SU-DHL-6 (cell line): ENCODE measurements around the gene TRAPPC10.

ENCODE experiments used
- H2AFZ ChIP-seq: fragments of 200-600 bp; sonication (generic); 2 replicates; pipeline ENCODE4 v1.6.1; 2014; ENCODE audit warnings: low read depth, mild to moderate bottlenecking, moderate library complexity, mixed read lengths, antibody characterized with exemption, low read length; ENCODE audit not compliant: severe bottlenecking
- H3F3A ChIP-seq: fragments of 200-600 bp; shearing (Covaris generic); 2 replicates; pipeline ENCODE4 v1.6.0; 2016; ENCODE audit warnings: antibody characterized with exemption, mild to moderate bottlenecking; ENCODE audit not compliant: insufficient read depth
- H3K27ac ChIP-seq: fragments of 200-600 bp; sonication (generic); 2 replicates; pipeline ENCODE4 v1.5.1; 2016; ENCODE audit warnings: low read depth, mild to moderate bottlenecking, low read length, moderate library complexity, mixed read lengths
- H3K27me3 ChIP-seq: fragments of 200-600 bp; sonication (generic), shearing (Covaris generic); 2 replicates; pipeline ENCODE4 v1.6.0; 2014; ENCODE audit warnings: mild to moderate bottlenecking, low read length
- H3K36me3 ChIP-seq: fragments of 200-600 bp; sonication (generic); 2 replicates; pipeline ENCODE4 v1.6.1; 2014; ENCODE audit warnings: mild to moderate bottlenecking, low read length, mixed read lengths
- H3K4me2 ChIP-seq: fragments of 300-600, 200-600 bp; shearing (Covaris generic), sonication (generic); 2 replicates; pipeline ENCODE4 v1.6.0; 2014; ENCODE audit warnings: low read length, low read depth, mild to moderate bottlenecking; ENCODE audit not compliant: poor library complexity, severe bottlenecking
- H3K4me3 ChIP-seq: fragments of 200-600 bp; sonication (generic); 2 replicates; pipeline ENCODE4 v1.5.1; 2014; ENCODE audit warnings: antibody characterized with exemption, low read length, mild to moderate bottlenecking, mixed read lengths; ENCODE audit not compliant: insufficient read depth, poor library complexity, severe bottlenecking
- H3K79me2 ChIP-seq: fragments of 200-600 bp; sonication (generic); 2 replicates; pipeline ENCODE4 v1.6.1; 2014; ENCODE audit warnings: mild to moderate bottlenecking, low read length, moderate library complexity; ENCODE audit not compliant: insufficient read depth
- H3K9ac ChIP-seq: fragments of 200-600 bp; sonication (generic); 2 replicates; pipeline ENCODE4 v1.7.0; 2014; ENCODE audit warnings: mild to moderate bottlenecking, low read length
- H3K9me2 ChIP-seq: fragments of 200-600 bp; sonication (generic); replicated peaks from 2 replicates; pipeline ENCODE4 v1.6.1; 2014; ENCODE audit warnings: low read length; ENCODE audit not compliant: insufficient read depth
- H3K9me3 ChIP-seq: fragments of 200-600 bp; sonication (generic); 2 replicates; pipeline ENCODE4 v1.6.1; 2014; ENCODE audit warnings: low read length, mixed read lengths; ENCODE audit not compliant: insufficient read depth
- H4K20me1 ChIP-seq: fragments of 200-600 bp; sonication (generic); 2 replicates; pipeline ENCODE4 v1.6.1; 2014; ENCODE audit warnings: low read depth, mild to moderate bottlenecking, antibody characterized with exemption, low read length, moderate library complexity, mixed read lengths
- EZH2phosphoT487 ChIP-seq: fragments of 200-600 bp; sonication (generic), shearing (Covaris generic); conservative IDR thresholded peaks from 2 replicates; pipeline ENCODE4 v1.6.1; 2018; ENCODE audit warnings: mild to moderate bottlenecking, antibody characterized with exemption, low read length, moderate library complexity, mixed read lengths
- TF ChIP-seq, protein P1 (sequence below): fragments of 200-600 bp; sonication (generic); IDR thresholded peaks from one replicate; pipeline ENCODE4 v1.5.1; 2017; ENCODE audit warnings: antibody characterized with exemption, mild to moderate bottlenecking, low read length, moderate library complexity; ENCODE audit not compliant: insufficient read depth, poor library complexity, severe bottlenecking

TRAPPC10 gene

GRCh38 chr21:43993420-43993934 is 18.6 kb upstream of the TRAPPC10 start:
- Histone ChIP-seq H3K79me2 (no peaks in the 10 kb centered on the region), H3K9me3 (no peaks in the 10 kb centered on the region), H3K4me3 (no peak overlapping the region), H3K27ac (no peak overlapping the region), H3K9me2 (no peaks in the 10 kb centered on the region), H3F3A (no peaks in the 10 kb centered on the region), H3K4me2 (no peak overlapping the region), H3K27me3 (no peaks in the 10 kb centered on the region), H3K36me3 (no peaks in the 10 kb centered on the region), H2AFZ (no peak overlapping the region), H3K9ac (no peak overlapping the region), H4K20me1 (no peaks in the 10 kb centered on the region)
- TF ChIP-seq, protein P1, sequence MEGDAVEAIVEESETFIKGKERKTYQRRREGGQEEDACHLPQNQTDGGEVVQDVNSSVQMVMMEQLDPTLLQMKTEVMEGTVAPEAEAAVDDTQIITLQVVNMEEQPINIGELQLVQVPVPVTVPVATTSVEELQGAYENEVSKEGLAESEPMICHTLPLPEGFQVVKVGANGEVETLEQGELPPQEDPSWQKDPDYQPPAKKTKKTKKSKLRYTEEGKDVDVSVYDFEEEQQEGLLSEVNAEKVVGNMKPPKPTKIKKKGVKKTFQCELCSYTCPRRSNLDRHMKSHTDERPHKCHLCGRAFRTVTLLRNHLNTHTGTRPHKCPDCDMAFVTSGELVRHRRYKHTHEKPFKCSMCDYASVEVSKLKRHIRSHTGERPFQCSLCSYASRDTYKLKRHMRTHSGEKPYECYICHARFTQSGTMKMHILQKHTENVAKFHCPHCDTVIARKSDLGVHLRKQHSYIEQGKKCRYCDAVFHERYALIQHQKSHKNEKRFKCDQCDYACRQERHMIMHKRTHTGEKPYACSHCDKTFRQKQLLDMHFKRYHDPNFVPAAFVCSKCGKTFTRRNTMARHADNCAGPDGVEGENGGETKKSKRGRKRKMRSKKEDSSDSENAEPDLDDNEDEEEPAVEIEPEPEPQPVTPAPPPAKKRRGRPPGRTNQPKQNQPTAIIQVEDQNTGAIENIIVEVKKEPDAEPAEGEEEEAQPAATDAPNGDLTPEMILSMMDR: no peak
- TF ChIP-seq EZH2phosphoT487: no peak

DNA sequence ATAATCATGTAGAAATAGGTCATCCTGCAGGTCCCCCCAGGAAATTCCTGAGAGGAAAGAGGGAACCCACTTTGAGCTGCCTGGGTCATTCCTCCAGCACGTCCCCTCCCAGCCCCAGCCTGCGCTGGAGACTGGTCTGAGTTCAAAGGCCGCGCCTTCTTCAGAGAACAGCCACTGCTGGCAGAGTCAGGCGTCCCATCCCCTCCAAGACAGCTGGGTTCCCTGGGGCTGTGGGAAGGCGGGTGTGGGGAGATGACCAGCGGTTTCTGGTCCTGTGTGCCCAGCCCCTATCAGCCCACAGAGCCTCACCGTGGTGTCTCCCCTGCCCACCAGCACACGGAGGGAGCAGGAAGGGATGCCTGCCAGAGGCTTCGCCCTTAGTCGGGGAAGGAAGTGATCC is 18.0 kb upstream of the TRAPPC10 start:
- H4K20me1 ChIP-seq: no peaks in the 10 kb centered on the region
- no peak overlapping the region for H3K27ac ChIP-seq
- H3K36me3 ChIP-seq: no peaks in the 10 kb centered on the region

DNA sequence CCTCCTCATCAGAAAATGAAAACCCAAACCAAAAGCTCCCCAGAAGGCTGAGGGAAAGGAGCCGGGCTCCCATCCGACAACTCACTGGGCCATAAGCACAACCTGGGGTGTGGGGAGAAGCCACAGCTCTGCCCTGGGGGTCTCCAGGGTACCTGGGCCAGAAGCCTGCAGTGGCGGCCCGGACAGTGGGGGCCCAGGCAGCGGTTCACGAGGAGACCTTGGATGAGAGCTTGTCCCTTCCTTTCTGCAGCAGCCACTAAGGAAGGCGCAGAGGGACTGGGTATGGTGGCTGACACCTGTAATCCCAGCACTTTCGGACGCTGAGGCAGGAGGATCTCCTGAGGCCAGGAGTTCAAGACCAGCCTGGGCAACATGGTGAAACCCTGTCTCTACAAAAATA is 17.5 kb upstream of the TRAPPC10 start:
- H3F3A ChIP-seq: no peaks in the 10 kb centered on the region
- H3K4me3 ChIP-seq: no peak overlapping the region
- no peaks in the 10 kb centered on the region for H3K9me2 ChIP-seq
- H2AFZ ChIP-seq: no peak overlapping the region
- H3K27ac ChIP-seq: no peak overlapping the region
- no peaks in the 10 kb centered on the region for H3K79me2 ChIP-seq
- no peaks in the 10 kb centered on the region for H3K27me3 ChIP-seq
- H3K9me3 ChIP-seq: no peaks in the 10 kb centered on the region
- H3K9ac ChIP-seq: no peak overlapping the region
- H3K36me3 ChIP-seq: no peaks in the 10 kb centered on the region
- H4K20me1 ChIP-seq: no peaks in the 10 kb centered on the region
- TF ChIP-seq, protein P1: no peak
- no peak for TF ChIP-seq EZH2phosphoT487
- no peak overlapping the region for H3K4me2 ChIP-seq

More for the DNA sequence above, 18.0 kb upstream of the TRAPPC10 start:
- no peaks in the 10 kb centered on the region for H3F3A ChIP-seq
- H3K4me2 ChIP-seq: no peak overlapping the region
- no peaks in the 10 kb centered on the region for H3K27me3 ChIP-seq
- no peak overlapping the region for H3K9ac ChIP-seq
- TF ChIP-seq EZH2phosphoT487: no peak
- TF ChIP-seq, protein P1: no peak
- H3K4me3 ChIP-seq: no peak overlapping the region
- H3K9me3 ChIP-seq: no peaks in the 10 kb centered on the region
- no peaks in the 10 kb centered on the region for H3K9me2 ChIP-seq
- no peaks in the 10 kb centered on the region for H3K79me2 ChIP-seq
- H2AFZ ChIP-seq: no peak overlapping the region
